GM12873 (cell line): ENCODE data around the gene MRPS31.

Experiments
- TF ChIP-seq, protein P1 (sequence below): IDR thresholded peaks from 2 replicates; pipeline ENCODE4 v1.5.1; 2012; ENCODE audit warnings: low read depth, mild to moderate bottlenecking, moderate library complexity, low read length, control low read depth; ENCODE audit not compliant: insufficient read depth; ENCODE audit errors: missing control alignments

Gene MRPS31

DNA sequence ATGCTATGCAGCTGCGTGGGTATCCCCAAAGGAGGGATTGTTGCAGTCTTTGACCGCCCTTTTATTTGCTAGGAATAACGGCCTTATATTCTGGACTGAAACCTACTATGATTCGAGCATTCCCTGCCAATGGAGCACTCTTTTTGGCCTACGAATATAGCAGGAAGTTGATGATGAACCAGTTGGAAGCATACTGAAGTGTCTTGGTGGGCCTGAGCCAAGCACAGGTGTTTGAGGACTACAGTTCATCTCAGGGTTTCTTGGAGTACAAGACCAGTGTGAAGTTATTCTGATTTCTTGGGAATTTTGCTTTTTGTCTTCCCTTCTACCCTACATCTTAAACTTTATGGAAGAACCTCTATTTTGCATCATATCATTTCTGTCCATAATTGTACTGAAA lies 38.5 kb upstream of the MRPS31 start:
- TF ChIP-seq, protein P1, sequence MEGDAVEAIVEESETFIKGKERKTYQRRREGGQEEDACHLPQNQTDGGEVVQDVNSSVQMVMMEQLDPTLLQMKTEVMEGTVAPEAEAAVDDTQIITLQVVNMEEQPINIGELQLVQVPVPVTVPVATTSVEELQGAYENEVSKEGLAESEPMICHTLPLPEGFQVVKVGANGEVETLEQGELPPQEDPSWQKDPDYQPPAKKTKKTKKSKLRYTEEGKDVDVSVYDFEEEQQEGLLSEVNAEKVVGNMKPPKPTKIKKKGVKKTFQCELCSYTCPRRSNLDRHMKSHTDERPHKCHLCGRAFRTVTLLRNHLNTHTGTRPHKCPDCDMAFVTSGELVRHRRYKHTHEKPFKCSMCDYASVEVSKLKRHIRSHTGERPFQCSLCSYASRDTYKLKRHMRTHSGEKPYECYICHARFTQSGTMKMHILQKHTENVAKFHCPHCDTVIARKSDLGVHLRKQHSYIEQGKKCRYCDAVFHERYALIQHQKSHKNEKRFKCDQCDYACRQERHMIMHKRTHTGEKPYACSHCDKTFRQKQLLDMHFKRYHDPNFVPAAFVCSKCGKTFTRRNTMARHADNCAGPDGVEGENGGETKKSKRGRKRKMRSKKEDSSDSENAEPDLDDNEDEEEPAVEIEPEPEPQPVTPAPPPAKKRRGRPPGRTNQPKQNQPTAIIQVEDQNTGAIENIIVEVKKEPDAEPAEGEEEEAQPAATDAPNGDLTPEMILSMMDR, result no peak

DNA sequence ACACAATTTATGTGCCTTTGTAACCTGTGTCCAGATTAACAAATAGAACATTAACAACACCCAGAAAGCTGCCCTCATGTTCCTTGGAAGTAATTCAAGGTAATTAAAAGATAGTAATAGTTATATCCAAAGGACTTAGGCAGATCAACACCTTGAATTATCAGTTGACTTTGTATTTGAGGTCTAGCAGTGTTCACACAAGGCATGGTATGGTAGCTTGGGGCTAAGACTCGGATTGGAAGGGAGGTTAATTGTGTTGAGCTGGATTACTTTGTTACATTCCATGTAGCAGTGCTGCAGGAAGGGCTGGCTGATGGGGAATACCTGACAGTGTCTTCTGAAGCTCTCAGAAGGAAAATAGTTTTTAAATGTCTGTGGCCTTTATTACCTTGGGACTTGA lies 35.3 kb upstream of the MRPS31 start:
- TF ChIP-seq, protein P1, result no peak

DNA sequence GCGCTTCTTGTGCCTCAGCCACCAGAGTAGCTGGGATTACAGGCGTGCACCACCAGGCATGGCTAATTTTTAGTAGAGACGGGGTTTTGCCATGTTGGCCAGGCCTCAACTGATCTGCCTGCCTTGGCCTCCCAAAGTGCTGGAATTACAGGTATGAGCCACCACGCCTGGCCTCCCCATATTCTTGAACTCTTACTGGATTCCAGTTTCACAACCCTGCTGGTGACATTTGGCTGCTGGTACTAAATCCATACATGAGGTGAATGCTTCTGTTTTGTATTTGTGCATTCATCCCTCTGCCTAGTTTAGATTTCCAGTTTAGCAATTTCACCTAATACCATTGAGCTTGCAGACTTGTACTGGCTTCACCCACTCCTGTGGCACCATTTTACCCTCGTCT lies 32.3 kb upstream of the MRPS31 start:
- TF ChIP-seq, protein P1, result no peak

DNA sequence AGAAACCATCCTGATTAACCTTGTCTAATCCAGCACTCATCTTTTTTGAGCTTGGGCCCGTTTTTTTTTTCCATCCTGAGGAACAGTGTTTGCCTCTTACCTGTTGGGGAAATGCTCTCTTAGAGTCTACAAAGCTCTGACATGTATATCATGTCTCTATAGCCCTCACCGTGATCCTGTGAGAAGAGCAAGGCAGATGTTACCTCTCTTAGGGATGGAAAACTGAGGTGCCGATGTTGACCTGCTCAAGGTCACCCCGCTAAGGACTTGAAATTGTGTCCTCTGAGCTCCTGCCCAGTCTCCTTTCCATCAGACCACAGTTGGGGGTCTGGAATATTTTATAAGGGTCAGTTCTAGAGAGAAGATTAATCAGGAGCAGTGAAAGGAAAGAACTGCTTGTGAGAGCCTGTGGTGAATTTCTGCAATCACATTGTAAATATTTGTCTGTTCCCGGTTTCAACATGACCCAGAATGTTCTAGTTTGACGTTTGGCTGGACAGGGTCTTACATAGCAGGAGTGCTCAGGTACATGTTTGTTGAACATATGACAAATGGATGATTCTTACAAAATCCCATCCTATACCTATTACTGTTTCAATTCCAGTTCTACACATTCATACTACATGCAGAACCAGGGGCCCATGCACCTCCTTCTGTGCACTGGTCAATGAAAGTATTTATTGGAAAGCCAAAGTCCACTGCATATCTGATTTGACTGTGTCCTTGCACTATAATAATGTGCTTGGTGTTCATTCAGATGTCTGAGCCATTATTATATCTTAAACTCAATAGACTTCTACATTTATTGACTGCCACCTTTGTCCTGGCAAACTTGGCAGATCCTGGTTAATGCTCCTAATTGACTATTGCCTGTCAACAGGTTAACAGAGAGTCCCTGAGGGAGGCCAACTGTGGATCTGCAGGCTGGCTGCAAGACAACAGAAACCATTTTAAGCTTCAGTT lies 30.5 kb upstream of the MRPS31 start:
- TF ChIP-seq, protein P1, result no peak

DNA sequence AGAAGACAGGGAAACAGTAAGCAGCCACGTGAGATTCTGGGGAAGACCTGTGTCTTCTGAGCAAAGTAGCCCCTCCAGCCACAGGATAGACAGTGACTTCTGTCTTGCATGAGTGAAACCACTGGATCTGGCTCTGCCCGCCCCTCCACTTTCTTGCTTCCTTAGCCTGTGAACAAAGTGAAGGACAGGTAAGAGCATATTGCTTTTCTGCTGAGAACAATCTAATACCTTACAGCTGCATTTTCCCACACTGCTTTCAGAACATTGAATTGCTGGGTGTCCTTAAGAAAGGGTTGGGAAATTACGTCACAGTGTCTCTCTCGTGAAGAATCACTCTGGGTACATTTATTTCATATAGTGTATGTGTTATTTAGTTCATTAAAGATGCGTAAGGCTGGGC lies 29.6 kb upstream of the MRPS31 start:
- TF ChIP-seq, protein P1, result no peak

DNA sequence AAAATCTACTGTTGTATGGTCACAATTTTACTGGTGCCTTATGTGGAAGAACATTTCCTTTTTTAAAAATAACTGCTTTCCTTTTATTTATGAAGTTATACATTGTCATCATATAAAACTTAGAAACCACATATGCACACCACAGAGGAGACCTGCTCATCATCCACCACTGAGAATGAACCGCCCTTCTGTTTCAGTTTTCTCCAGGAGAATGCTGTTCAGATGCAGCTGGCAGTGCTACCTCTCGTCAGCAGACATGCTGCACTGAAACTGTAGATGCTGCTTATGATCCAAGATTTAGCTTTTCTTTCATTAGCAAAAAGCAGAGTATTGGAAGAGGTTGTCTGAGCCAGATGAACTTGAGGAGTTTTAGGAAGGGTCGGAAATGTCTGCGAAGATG lies 28.5 kb upstream of the MRPS31 start:
- TF ChIP-seq, protein P1, result no peak

DNA sequence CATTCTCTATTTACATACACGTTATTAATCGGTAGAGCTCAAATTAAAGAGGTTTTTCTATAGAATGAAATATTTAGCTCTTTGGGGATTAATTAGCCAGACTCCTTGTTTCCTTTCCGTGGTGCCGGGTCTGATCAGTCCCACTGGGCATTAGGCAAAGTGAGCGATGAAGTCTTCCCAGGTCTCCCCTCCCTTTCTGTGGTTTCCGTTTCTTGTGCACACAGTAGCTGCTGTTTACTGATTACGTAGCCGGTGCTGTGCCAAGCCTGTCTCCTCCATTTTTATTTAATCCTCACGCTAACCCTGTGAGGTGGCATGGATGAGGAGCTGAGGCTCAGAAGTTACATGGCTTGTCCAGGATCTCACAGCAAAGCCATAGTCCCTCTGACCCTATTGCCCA lies 27.4 kb upstream of the MRPS31 start:
- TF ChIP-seq, protein P1, result no peak
